ENCODE measurements around the gene ZNG1F. TPM values are rescaled to one million over a fixed set of nuclear protein-coding genes. Genes with fewer than 3 reads are reported as not detected.
"Not testable (repeated sequence)": the region's sequence is repeated elsewhere in the genome, so short reads cannot be mapped to it uniquely, and the experiment has no call there.

Gene ZNG1F
- total and polyA plus RNA-seq, 11 donors, result 0.67 to 8.9 (median 2.1) TPM

GRCh38 chr9:41229408-41230401, 40.6 kb upstream of the ZNG1F start:
- Histone ChIP-seq H3K4me1 (no peaks in the 10 kb centered on the region), H3K36me3 (no peaks in the 10 kb centered on the region), H3K27ac (no peak overlapping the region), H3K4me3 (no peak overlapping the region), H3K9me3 (peaks cover 0 to 10% (median under 1%) of the 10 kb centered on the region in 12 donors), H3K27me3 (peaks cover 0 to 4% (median 0%) of the 10 kb centered on the region in 9 donors)
- intact Hi-C loops (cut with DNase I), result no loop called here
- DNase-seq, result peak in 4 of 5 donors; percentile 8 to 66 (median 30)
- TF ChIP-seq, protein P1, sequence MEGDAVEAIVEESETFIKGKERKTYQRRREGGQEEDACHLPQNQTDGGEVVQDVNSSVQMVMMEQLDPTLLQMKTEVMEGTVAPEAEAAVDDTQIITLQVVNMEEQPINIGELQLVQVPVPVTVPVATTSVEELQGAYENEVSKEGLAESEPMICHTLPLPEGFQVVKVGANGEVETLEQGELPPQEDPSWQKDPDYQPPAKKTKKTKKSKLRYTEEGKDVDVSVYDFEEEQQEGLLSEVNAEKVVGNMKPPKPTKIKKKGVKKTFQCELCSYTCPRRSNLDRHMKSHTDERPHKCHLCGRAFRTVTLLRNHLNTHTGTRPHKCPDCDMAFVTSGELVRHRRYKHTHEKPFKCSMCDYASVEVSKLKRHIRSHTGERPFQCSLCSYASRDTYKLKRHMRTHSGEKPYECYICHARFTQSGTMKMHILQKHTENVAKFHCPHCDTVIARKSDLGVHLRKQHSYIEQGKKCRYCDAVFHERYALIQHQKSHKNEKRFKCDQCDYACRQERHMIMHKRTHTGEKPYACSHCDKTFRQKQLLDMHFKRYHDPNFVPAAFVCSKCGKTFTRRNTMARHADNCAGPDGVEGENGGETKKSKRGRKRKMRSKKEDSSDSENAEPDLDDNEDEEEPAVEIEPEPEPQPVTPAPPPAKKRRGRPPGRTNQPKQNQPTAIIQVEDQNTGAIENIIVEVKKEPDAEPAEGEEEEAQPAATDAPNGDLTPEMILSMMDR (IDR thresholded peaks at IDR 0.05), result no peak
- no peak for TF ChIP-seq POLR2A (IDR thresholded peaks at IDR 0.05)
- WGBS, 4 donors, result 56 to 63% (median 60%) methylated on average over 7 of the region's 7 CpGs
- peak; percentile 52 to 90 (median 73) for ATAC-seq

GRCh38 chr9:41219831-41220230, 30.7 kb upstream of the ZNG1F start:
- H3K36me3 ChIP-seq; H3K9me3 ChIP-seq; ATAC-seq; H3K27ac ChIP-seq; H3K27me3 ChIP-seq; H3K4me3 ChIP-seq; H3K4me1 ChIP-seq; intact Hi-C loops (cut with DNase I); DNase-seq: not testable (repeated sequence)
- WGBS, 4 donors, result 57 to 80% (median 70%) methylated on average over 1 to 4 of the region's 4 CpGs; no CpG with 5 or more reads in 1 of the 4 donors

DNA sequence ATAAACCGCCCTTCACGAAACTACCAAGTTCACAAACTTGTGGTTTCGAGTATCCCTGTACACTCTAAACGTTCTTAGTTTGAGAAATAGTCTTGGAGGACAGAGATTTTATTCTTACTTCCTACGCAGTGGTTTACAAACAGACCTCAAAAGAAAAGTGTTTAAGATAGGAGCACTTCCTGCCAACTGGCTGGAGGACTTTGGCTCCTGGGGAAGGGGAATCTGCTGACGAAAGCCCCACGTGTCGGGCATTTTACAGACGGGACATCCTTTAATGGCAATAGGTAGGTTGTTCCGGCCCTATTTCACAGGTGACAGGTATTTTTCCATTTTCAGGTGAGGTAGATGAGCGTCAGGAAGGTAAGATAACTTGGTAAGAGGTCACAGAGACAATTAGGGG, 678 bp downstream of the ZNG1F start:
- H3K27ac ChIP-seq; H3K4me1 ChIP-seq; H3K36me3 ChIP-seq; intact Hi-C loops (cut with DNase I); H3K27me3 ChIP-seq; DNase-seq; H3K9me3 ChIP-seq; H3K4me3 ChIP-seq; ATAC-seq: not testable (repeated sequence)
- no CpG with 5 or more reads among the region's 11 CpGs for WGBS, 4 donors

DNA sequence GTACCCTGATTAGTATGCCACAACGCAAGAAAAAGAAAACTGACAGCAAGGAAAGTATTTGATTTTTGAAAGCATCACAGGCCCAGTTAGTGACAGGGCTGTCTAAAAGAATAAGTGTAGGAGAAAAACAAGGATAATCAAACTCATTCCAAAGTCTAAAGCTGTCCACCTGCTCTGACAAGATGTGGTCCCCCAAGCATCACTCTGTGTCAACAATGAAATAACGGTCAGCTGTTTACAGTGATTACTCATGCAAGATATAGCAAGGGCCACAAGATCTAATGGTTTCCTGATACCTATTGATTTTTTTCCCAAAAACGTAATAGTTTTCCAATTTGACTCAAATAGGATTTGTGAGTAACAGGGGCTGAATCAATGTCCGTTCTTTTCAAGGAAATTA, 14.1 kb downstream of the ZNG1F start:
- H3K4me1 ChIP-seq; H3K4me3 ChIP-seq; H3K27me3 ChIP-seq; DNase-seq; ATAC-seq; H3K27ac ChIP-seq; intact Hi-C loops (cut with DNase I); H3K36me3 ChIP-seq; H3K9me3 ChIP-seq: not testable (repeated sequence)
- WGBS, 4 donors, result 68 to 92% (median 88%) methylated on average over 2 to 3 of the region's 4 CpGs

GRCh38 chr9:41150116-41150515, 39.0 kb downstream of the ZNG1F start:
- H3K4me3 ChIP-seq; ATAC-seq; H3K27ac ChIP-seq; intact Hi-C loops (cut with DNase I); H3K4me1 ChIP-seq; H3K27me3 ChIP-seq; H3K9me3 ChIP-seq; H3K36me3 ChIP-seq: not testable (repeated sequence)
- 91 to 93% methylated on average over 15 of the region's 18 CpGs; no CpG with 5 or more reads in 2 of the 4 donors for WGBS, 4 donors
- DNase-seq, result peak in 2 of 5 donors; percentile 2 to 26

- H3K36me3 ChIP-seq; H3K9me3 ChIP-seq; H3K4me3 ChIP-seq; intact Hi-C loops (cut with DNase I); H3K27ac ChIP-seq; ATAC-seq; H3K4me1 ChIP-seq; H3K27me3 ChIP-seq; DNase-seq: not testable (repeated sequence)
- WGBS, 4 donors, result 90 to 100% (median 99%) methylated on average over 2 of the region's 2 CpGs
Measured at GRCh38 chr9:41141878-41142277, 47.2 kb downstream of the ZNG1F start.

- H3K4me3 ChIP-seq; H3K27ac ChIP-seq; intact Hi-C loops (cut with DNase I); H3K36me3 ChIP-seq; H3K4me1 ChIP-seq; H3K27me3 ChIP-seq; DNase-seq; ATAC-seq; H3K9me3 ChIP-seq: not testable (repeated sequence)
- 67 to 72% methylated on average over 1 to 2 of the region's 15 CpGs; no CpG with 5 or more reads in 2 of the 4 donors for WGBS, 4 donors
Measured at GRCh38 chr9:41128581-41128980, 60.5 kb downstream of the ZNG1F start, which contains the start of gene FOXD4L6. TSS of gene FOXD4L6 (minus strand) at chr9:41128681. CDS start at chr9:41128383, 298 bp downstream.

DNA sequence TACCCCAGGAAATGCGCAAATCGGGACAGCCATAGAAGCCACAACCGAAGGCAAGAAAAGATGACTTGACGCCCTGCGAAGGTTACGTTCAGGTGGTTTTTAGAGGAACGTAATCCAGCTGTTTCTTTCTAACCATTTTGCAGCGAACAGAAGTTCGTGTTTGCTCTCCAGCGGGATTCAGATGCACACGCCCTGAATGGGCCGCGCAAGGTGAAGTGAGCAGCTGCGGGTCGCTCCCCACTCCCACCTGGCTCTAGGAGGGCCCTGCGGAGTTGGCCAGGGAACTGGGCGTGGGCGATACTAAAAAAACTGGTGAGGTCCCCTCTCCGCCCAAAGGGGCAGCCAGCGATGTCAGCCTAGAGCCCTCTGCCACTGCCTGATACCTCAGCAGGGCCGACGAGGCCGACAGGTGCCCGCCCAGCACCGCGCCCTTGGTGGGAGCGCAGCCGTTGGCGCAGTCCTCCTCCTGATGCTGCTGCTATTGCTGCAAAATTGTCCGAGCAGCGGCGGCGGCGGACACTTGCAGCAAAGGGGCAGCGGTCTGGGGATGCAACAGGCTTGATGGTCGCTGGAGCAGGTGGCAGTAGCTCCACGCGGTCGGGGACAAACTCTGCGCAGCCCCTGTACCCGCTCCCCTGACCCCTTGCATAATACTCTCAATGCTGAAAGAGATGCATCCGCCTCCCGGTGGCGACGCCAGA, 62.2 kb downstream of the ZNG1F start:
- WGBS, 4 donors, result 8 to 9% (median 9%) methylated on average over 8 to 14 of the region's 45 CpGs; no CpG with 5 or more reads in 1 of the 4 donors
- DNase-seq; intact Hi-C loops (cut with DNase I): not testable (repeated sequence)

GRCh38 chr9:41125936-41126335, 63.2 kb downstream of the ZNG1F start:
- intact Hi-C loops (cut with DNase I); H3K4me3 ChIP-seq; ATAC-seq; H3K36me3 ChIP-seq; DNase-seq; H3K27ac ChIP-seq; H3K27me3 ChIP-seq; H3K4me1 ChIP-seq; H3K9me3 ChIP-seq: not testable (repeated sequence)
- WGBS, 4 donors, result 6 to 14% (median 11%) methylated on average over 3 of the region's 3 CpGs

More for the DNA sequence above, 62.2 kb downstream of the ZNG1F start:
- not testable (repeated sequence) for H3K36me3 ChIP-seq, H3K9me3 ChIP-seq, H3K4me1 ChIP-seq, H3K4me3 ChIP-seq, ATAC-seq, H3K27me3 ChIP-seq, H3K27ac ChIP-seq

Data from heart left ventricle (tissue), 16 donors.